Activated T-cell treated with anti-CD3 and anti-CD28 coated beads, Interleukin-2, amount 50 U/mL, for 72 hours (primary cell): ENCODE measurements around the gene CPEB4. TPM values are rescaled to one million over a fixed set of nuclear protein-coding genes. Genes with fewer than 3 reads are reported as not detected.
A peak's percentile ranks its signal among the peaks of the same experiment; 100 is the strongest.

ENCODE experiments used
- ATAC-seq, 2 donors: fragments of 150-1000 bp; cut with Tn5 transposase; replicated peaks in 1 of 2; 2 replicates each; pipeline ENCODE4 v1.10.0; 2021; ENCODE audit warnings: moderate library complexity in 2 of 2, mild to moderate bottlenecking in 1 of 2
- DNase-seq, 2 donors: peaks; one replicate each; pipeline ENCODE4 v3.0.0; 2021 to 2022; ENCODE audit warnings: mixed read lengths in 1 of 2
- H3K27ac Mint-ChIP-seq: one replicate; pipeline ENCODE4 v1.8.0; 2022; ENCODE audit warnings: mild to moderate bottlenecking, moderate library complexity, mixed read lengths
- H3K27me3 Mint-ChIP-seq: one replicate; pipeline ENCODE4 v1.8.0; 2022; ENCODE audit warnings: low read depth, mixed read lengths
- H3K36me3 Mint-ChIP-seq, 2 donors: one replicate each; pipeline ENCODE4 v1.8.0; 2022; ENCODE audit warnings: mixed read lengths in 2 of 2, mild to moderate bottlenecking in 1 of 2; ENCODE audit not compliant: insufficient read depth in 2 of 2
- H3K4me1 Mint-ChIP-seq: one replicate; pipeline ENCODE4 v1.8.0; 2022; ENCODE audit warnings: low read depth, mixed read lengths
- H3K4me3 Mint-ChIP-seq, 2 donors: one replicate each; pipeline ENCODE4 v1.8.0; 2022; ENCODE audit warnings: mild to moderate bottlenecking in 2 of 2, mixed read lengths in 2 of 2, moderate library complexity in 2 of 2
- H3K9me3 Mint-ChIP-seq, 2 donors: one replicate each; pipeline ENCODE4 v1.8.0; 2022; ENCODE audit warnings: mixed read lengths in 2 of 2
- total RNA-seq, 2 donors: library from RNA; stranded (reverse); gene quantifications; one replicate each; pipeline ENCODE4 v1.2.3, GENCODE V29; 2022

Gene CPEB4
- total RNA-seq, 2 donors from 2014 or later = 14.4 to 19.0 TPM

GRCh38 chr5:173852790-173853359, 35.3 kb upstream of the CPEB4 start:
- Mint-ChIP-seq H3K9me3 (peaks cover 4 to 5% of the 10 kb centered on the region in 2 donors), H3K27ac (no peak overlapping the region), H3K36me3 (peaks cover under 1 to 2% of the 10 kb centered on the region in 2 donors), H3K27me3 (peaks cover 13% of the 10 kb centered on the region), H3K4me1 (peaks cover 5% of the 10 kb centered on the region), H3K4me3 (no peak overlapping the region)
- DNase-seq = no peak
- ATAC-seq = no peak

GRCh38 chr5:173853370-173854131, 34.6 kb upstream of the CPEB4 start:
- Mint-ChIP-seq H3K4me1 (peaks cover 5% of the 10 kb centered on the region), H3K27me3 (peaks cover 13% of the 10 kb centered on the region), H3K36me3 (no peaks in the 10 kb centered on the region), H3K9me3 (peaks cover 1 to 2% of the 10 kb centered on the region in 2 donors), H3K27ac (no peak overlapping the region), H3K4me3 (no peak overlapping the region)
- ATAC-seq (peak; percentile 43 to 75), DNase-seq (peak in 1 of 2 donors; percentile 8)

- no peak for DNase-seq
- ATAC-seq = no peak
- H3K36me3 Mint-ChIP-seq = no peaks in the 10 kb centered on the region
- H3K9me3 Mint-ChIP-seq = peaks cover 0 to 1% of the 10 kb centered on the region in 2 donors
- no peak overlapping the region for H3K27ac Mint-ChIP-seq
- H3K4me3 Mint-ChIP-seq = no peak overlapping the region
- H3K27me3 Mint-ChIP-seq = peaks cover 13% of the 10 kb centered on the region
- H3K4me1 Mint-ChIP-seq = peaks cover 5% of the 10 kb centered on the region
These were observed 32.8 kb upstream of the CPEB4 start for GRCh38 chr5:173855162-173855994.

- H3K4me1 Mint-ChIP-seq = peaks cover 5% of the 10 kb centered on the region
- no peak overlapping the region for H3K27ac Mint-ChIP-seq
- DNase-seq (no peak), ATAC-seq (no peak)
- peaks cover 8% of the 10 kb centered on the region for H3K27me3 Mint-ChIP-seq
- no peak overlapping the region for H3K4me3 Mint-ChIP-seq
- peaks cover 0 to 1% of the 10 kb centered on the region in 2 donors for H3K9me3 Mint-ChIP-seq
- H3K36me3 Mint-ChIP-seq = no peaks in the 10 kb centered on the region
These were observed 32.0 kb upstream of the CPEB4 start for GRCh38 chr5:173855995-173856656.

GRCh38 chr5:173857234-173857633, 30.9 kb upstream of the CPEB4 start:
- peaks cover 5% of the 10 kb centered on the region for H3K4me1 Mint-ChIP-seq
- no peak overlapping the region for H3K4me3 Mint-ChIP-seq
- H3K36me3 Mint-ChIP-seq = no peaks in the 10 kb centered on the region
- no peak overlapping the region for H3K27ac Mint-ChIP-seq
- DNase-seq = no peak
- no peak for ATAC-seq
- no peaks in the 10 kb centered on the region for H3K27me3 Mint-ChIP-seq
- peaks cover 0 to 1% of the 10 kb centered on the region in 2 donors for H3K9me3 Mint-ChIP-seq

GRCh38 chr5:173858021-173858669, 30.0 kb upstream of the CPEB4 start:
- H3K27me3 Mint-ChIP-seq = no peaks in the 10 kb centered on the region

GRCh38 chr5:173858670-173859407, 29.3 kb upstream of the CPEB4 start:
- no peak for ATAC-seq
- no peak overlapping the region for H3K27ac Mint-ChIP-seq
- DNase-seq = no peak
- peaks cover 5% of the 10 kb centered on the region for H3K4me1 Mint-ChIP-seq
- H3K27me3 Mint-ChIP-seq = no peaks in the 10 kb centered on the region
- H3K4me3 Mint-ChIP-seq = no peak overlapping the region
- H3K9me3 Mint-ChIP-seq = peaks cover 0 to 1% of the 10 kb centered on the region in 2 donors
- H3K36me3 Mint-ChIP-seq = no peaks in the 10 kb centered on the region

More at GRCh38 chr5:173858021-173858669, 30.0 kb upstream of the CPEB4 start:
- peaks cover 5% of the 10 kb centered on the region for H3K4me1 Mint-ChIP-seq
- H3K4me3 Mint-ChIP-seq = no peak overlapping the region
- no peaks in the 10 kb centered on the region for H3K36me3 Mint-ChIP-seq
- DNase-seq (no peak), ATAC-seq (no peak)
- no peak overlapping the region for H3K27ac Mint-ChIP-seq
- H3K9me3 Mint-ChIP-seq = peaks cover 0 to 1% of the 10 kb centered on the region in 2 donors

GRCh38 chr5:173859408-173860159, 28.6 kb upstream of the CPEB4 start:
- peaks cover 5% of the 10 kb centered on the region for H3K4me1 Mint-ChIP-seq
- DNase-seq (no peak), ATAC-seq (no peak)
- no peak overlapping the region for H3K27ac Mint-ChIP-seq
- no peaks in the 10 kb centered on the region for H3K27me3 Mint-ChIP-seq
- no peaks in the 10 kb centered on the region for H3K36me3 Mint-ChIP-seq
- H3K4me3 Mint-ChIP-seq = no peak overlapping the region
- peaks cover 0 to 1% of the 10 kb centered on the region in 2 donors for H3K9me3 Mint-ChIP-seq

GRCh38 chr5:173862047-173862477, 26.1 kb upstream of the CPEB4 start:
- H3K36me3 Mint-ChIP-seq = no peaks in the 10 kb centered on the region
- no peak overlapping the region for H3K27ac Mint-ChIP-seq
- H3K4me3 Mint-ChIP-seq = no peak overlapping the region
- H3K9me3 Mint-ChIP-seq = no peaks in the 10 kb centered on the region
- no peaks in the 10 kb centered on the region for H3K4me1 Mint-ChIP-seq
- ATAC-seq (no peak), DNase-seq (no peak)
- H3K27me3 Mint-ChIP-seq = no peaks in the 10 kb centered on the region

GRCh38 chr5:173863359-173863758, 24.8 kb upstream of the CPEB4 start:
- DNase-seq (no peak), ATAC-seq (no peak)
- peaks cover under 1% of the 10 kb centered on the region for H3K27me3 Mint-ChIP-seq
- no peaks in the 10 kb centered on the region for H3K9me3 Mint-ChIP-seq
- no peak overlapping the region for H3K4me3 Mint-ChIP-seq
- H3K4me1 Mint-ChIP-seq = no peaks in the 10 kb centered on the region
- no peak overlapping the region for H3K27ac Mint-ChIP-seq
- H3K36me3 Mint-ChIP-seq = no peaks in the 10 kb centered on the region

- no peaks in the 10 kb centered on the region for H3K36me3 Mint-ChIP-seq
- DNase-seq (no peak), ATAC-seq (no peak)
- peaks cover 11% of the 10 kb centered on the region for H3K27me3 Mint-ChIP-seq
- H3K27ac Mint-ChIP-seq = no peak overlapping the region
- no peaks in the 10 kb centered on the region for H3K9me3 Mint-ChIP-seq
- H3K4me3 Mint-ChIP-seq = no peak overlapping the region
- no peaks in the 10 kb centered on the region for H3K4me1 Mint-ChIP-seq
These were observed 23.8 kb upstream of the CPEB4 start for GRCh38 chr5:173864126-173865050.
